ENCODE measurements around the gene AAK1. TPM values are rescaled to one million over a fixed set of nuclear protein-coding genes. Genes with fewer than 3 reads are reported as not detected.

The AAK1 gene
- total and polyA plus RNA-seq, 2 of the 13 experiments (the other 11 are each of a cell fraction or from before 2014, with no cell fraction given), result 9.8 to 10.3 TPM

- WGBS (ENCODE audit: low lambda C conversion rate), result 92% methylated on average over 3 of the region's 3 CpGs
- POLR2A ChIA-PET, result no interaction called here
These were observed 22.1 kb downstream of the AAK1 start for GRCh38 chr2:69621440-69621839.

More at GRCh38 chr2:69621440-69621839, 22.1 kb downstream of the AAK1 start:
- Histone ChIP-seq H3K4me3 (replicated peaks in 1 of 3; ENCODE audit: insufficient read depth in 1 of 3, low read depth in 2 of 3, low read length in 3 of 3) (no peak overlapping the region), H3K9me3 (ENCODE audit: low read length) (no peaks in the 10 kb centered on the region), H3K79me2 (ENCODE audit: insufficient read depth, low read length) (peaks cover 34% of the 10 kb centered on the region), H3K9ac (ENCODE audit: insufficient read depth, low read depth, low read length) (no peak overlapping the region), H3K4me1 (ENCODE audit: insufficient read depth, low read length) (peaks cover 16% of the 10 kb centered on the region), H4K20me1 (ENCODE audit: insufficient read depth, low read length) (no peaks in the 10 kb centered on the region), H3K27me3 (ENCODE audit: control insufficient read depth in 1 of 2, insufficient read depth in 2 of 2, low read length in 2 of 2) (no peaks in the 10 kb centered on the region), H3K27ac (ENCODE audit: extremely low read length, insufficient read depth, low read length) (no peak overlapping the region), H2AFZ (ENCODE audit: low read length) (no peak overlapping the region), H3K4me2 (ENCODE audit: low read depth, low read length) (no peak overlapping the region), H3K36me3 (replicated peaks in 1 of 2; ENCODE audit: control insufficient read depth in 1 of 2, insufficient read depth in 2 of 2, low read length in 2 of 2) (no peaks in the 10 kb centered on the region)
- TF ChIP-seq ETS1 (CRISPR knock-in tag; IDR thresholded peaks at IDR 0.05), result no peak
- TF ChIP-seq ZNF101 (CRISPR knock-in tag; IDR thresholded peaks at IDR 0.05; ENCODE audit: borderline replicate concordance, low read depth), result no peak
- no peak for TF ChIP-seq ARNT2 (CRISPR knock-in tag; IDR thresholded peaks at IDR 0.05; ENCODE audit: low read depth)
- TF ChIP-seq ZBTB14 (CRISPR knock-in tag; IDR thresholded peaks at IDR 0.05), result no peak
- no peak for TF ChIP-seq FIP1L1 (IDR thresholded peaks at IDR 0.05; ENCODE audit: borderline replicate concordance, insufficient read depth, low read depth, low read length)
- no peak for TF ChIP-seq ZNF441 (CRISPR knock-in tag; IDR thresholded peaks at IDR 0.05; ENCODE audit: borderline replicate concordance)
- no peak for TF ChIP-seq HNF1B (CRISPR knock-in tag; IDR thresholded peaks at IDR 0.05)
- no peak for TF ChIP-seq ZNF597 (CRISPR knock-in tag; IDR thresholded peaks at IDR 0.05)
- no peak for TF ChIP-seq ZNF44 (CRISPR knock-in tag; IDR thresholded peaks at IDR 0.05)
- no peak for TF ChIP-seq AHR (CRISPR knock-in tag; IDR thresholded peaks at IDR 0.05)
- TF ChIP-seq ZNF672 (CRISPR knock-in tag; IDR thresholded peaks at IDR 0.05), result no peak
- TF ChIP-seq ZFP36L1 (CRISPR knock-in tag; IDR thresholded peaks at IDR 0.05), result no peak
- DNase-seq (ENCODE audit: low spot score), result no peak
- intact Hi-C loops (cut with micrococcal nuclease; ENCODE audit: unreplicated experiment) (no loop called here), in situ Hi-C loops (cut with HindIII; ENCODE audit: extremely low pct_ligation_motif_present, low pct_unique_long_range_greater_than_20kb) (no loop called here)
- no TSS peak for BruUV-seq (replicated peaks)
- no peak for ATAC-seq
- no peak for FAIRE-seq
- CTCF ChIA-PET (ENCODE audit: low intra/inter-chr PET ratio, low total read pairs), result no interaction called here
